ENCODE results near the gene CALM1.

CALM1 gene

DNA sequence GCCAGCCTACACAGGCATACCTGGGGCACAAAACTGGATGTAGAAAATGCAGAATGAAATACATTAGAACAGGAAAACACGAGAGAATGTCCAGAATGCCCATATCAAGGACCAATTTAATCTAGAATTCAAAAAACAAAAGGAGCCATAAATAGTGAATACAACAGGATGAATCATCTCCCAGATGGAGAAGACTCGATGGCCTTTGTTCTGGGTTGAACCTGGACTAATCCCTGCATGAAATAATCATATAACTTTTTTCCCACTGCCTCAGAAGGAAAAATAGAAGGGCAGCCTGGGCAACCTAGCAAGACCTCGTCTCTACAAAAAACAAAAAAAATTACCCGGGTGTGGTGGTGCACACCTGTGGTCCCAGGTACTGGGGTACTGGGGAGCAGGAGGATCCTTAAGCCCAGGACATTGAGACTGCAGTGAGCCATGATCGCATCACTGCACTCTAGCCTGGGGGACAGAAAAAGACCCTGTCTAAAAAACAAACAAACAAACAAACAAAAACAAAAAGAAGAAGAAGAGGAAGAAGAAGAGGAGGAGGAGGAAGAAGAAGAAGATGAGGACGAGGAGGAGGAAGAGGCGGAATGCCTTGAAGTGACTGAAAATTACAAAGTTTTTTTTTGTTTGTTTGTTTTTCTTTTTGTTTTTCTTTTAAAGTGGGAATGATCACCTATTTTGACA, 34.8 kb upstream of the CALM1 start:
- Histone ChIP-seq H3K4me3 (no peak overlapping the region), H3K36me3 (ENCODE audit: insufficient read depth, low read length) (no peaks in the 10 kb centered on the region), H3K9me3 (ENCODE audit: low read depth, low read length) (no peaks in the 10 kb centered on the region), H3K9ac (ENCODE audit: insufficient read length) (no peak overlapping the region), H3K27ac (no peak overlapping the region)
- TF ChIP-seq POLR2AphosphoS5 (IDR thresholded peaks at IDR 0.05; ENCODE audit: borderline replicate concordance, low read depth, low read length) (no peak), EZH2 (IDR thresholded peaks at IDR 0.05) (no peak), FOXP2 (optimal IDR thresholded peaks at IDR 0.05; ENCODE audit: control extremely low read depth, extremely low read length, insufficient read depth) (no peak)
- DNase-seq (ENCODE audit: low read depth, low spot score): no peak

DNA sequence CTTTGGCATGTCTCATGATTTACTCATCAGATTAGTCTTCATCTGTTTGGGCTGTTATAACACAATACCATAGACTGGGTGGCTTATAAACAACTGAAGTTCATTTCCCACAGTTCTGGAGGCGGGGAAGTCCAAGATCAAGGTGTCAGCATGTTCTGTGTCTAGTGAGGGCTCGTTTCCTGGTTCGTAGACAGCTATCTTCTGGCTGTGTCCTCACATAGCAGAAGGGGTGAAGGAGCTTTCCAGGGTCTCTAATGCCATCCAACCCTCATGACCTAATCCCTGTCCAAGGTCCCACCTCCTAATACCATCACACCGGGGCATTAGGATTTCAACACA, 34.3 kb upstream of the CALM1 start:
- TF ChIP-seq POLR2AphosphoS5 (IDR thresholded peaks at IDR 0.05; ENCODE audit: borderline replicate concordance, low read depth, low read length) (no peak), EZH2 (IDR thresholded peaks at IDR 0.05) (no peak), FOXP2 (optimal IDR thresholded peaks at IDR 0.05; ENCODE audit: control extremely low read depth, extremely low read length, insufficient read depth) (no peak)
- no peak for DNase-seq (ENCODE audit: low read depth, low spot score)

DNA sequence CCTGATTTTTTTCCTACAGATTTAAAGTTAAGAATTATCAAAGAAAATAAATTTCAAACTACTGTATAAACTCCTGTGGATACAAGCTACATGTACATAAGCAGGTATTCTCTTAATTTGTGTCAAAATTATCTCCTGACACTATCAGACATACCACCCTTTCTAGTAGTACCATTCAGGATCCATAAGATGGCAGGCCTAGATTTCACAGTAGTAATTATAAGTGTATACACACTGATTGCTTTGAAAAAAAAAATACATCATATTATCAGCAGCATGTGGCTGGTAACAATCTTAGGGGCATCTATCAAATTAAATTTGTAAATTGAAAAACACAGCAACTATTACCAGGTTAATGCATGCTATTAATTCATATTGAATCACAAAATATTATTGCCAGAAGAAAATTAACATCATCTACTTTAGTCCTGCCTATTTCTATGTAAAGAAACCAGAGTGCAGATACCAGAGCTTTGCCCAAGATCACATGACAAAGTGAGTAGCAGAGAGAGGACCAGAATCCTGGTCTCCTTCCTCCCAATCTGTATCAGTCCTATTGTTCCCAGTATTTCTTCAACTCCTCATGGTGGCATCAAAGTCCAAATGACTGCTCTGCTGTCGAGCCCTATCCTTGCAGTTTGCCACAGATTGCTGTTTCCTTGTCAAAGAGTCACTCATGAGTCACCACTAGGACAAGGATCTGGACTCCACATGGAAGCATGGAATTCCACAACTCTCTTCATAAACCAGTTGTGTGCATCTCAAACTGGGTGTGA, 27.7 kb upstream of the CALM1 start:
- H3K4me3 ChIP-seq: no peak overlapping the region
- H3K9me3 ChIP-seq (ENCODE audit: low read depth, low read length): no peaks in the 10 kb centered on the region
- H3K27ac ChIP-seq: no peak overlapping the region
- DNase-seq (ENCODE audit: low read depth, low spot score): no peak
- no peak overlapping the region for H3K9ac ChIP-seq (ENCODE audit: insufficient read length)
- H3K36me3 ChIP-seq (ENCODE audit: insufficient read depth, low read length): no peaks in the 10 kb centered on the region
- TF ChIP-seq POLR2AphosphoS5 (IDR thresholded peaks at IDR 0.05; ENCODE audit: borderline replicate concordance, low read depth, low read length): no peak
- TF ChIP-seq FOXP2 (optimal IDR thresholded peaks at IDR 0.05; ENCODE audit: control extremely low read depth, extremely low read length, insufficient read depth): no peak
- no peak for TF ChIP-seq EZH2 (IDR thresholded peaks at IDR 0.05)

More for the DNA sequence above, 34.3 kb upstream of the CALM1 start:
- Histone ChIP-seq H3K27ac (no peak overlapping the region), H3K4me3 (no peak overlapping the region), H3K36me3 (ENCODE audit: insufficient read depth, low read length) (no peaks in the 10 kb centered on the region), H3K9ac (ENCODE audit: insufficient read length) (no peak overlapping the region), H3K9me3 (ENCODE audit: low read depth, low read length) (no peaks in the 10 kb centered on the region)

DNA sequence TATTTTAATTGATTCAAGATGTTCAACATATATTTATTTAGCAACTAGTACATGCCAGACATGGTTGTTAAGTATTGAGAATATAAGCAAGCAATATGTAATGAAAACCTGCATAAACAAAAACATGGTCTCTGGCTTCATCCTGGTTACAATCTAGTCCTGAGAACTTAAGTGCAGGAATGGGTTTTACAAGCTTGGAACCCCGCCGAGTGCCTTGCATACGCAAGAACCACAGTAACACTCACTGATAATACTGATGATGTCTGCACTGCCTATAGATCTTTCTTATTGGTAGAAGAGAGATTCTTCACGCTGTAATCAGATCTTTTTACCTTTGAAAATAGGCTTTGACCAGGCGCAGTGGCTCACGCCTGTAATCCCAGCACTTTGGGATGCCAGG, 22.9 kb upstream of the CALM1 start:
- no peak overlapping the region for H3K9ac ChIP-seq (ENCODE audit: insufficient read length)
- DNase-seq (ENCODE audit: low read depth, low spot score): no peak
- H3K4me3 ChIP-seq: no peak overlapping the region
- no peaks in the 10 kb centered on the region for H3K9me3 ChIP-seq (ENCODE audit: low read depth, low read length)
- TF ChIP-seq EZH2 (IDR thresholded peaks at IDR 0.05): no peak
- no peak for TF ChIP-seq POLR2AphosphoS5 (IDR thresholded peaks at IDR 0.05; ENCODE audit: borderline replicate concordance, low read depth, low read length)
- no peak for TF ChIP-seq FOXP2 (optimal IDR thresholded peaks at IDR 0.05; ENCODE audit: control extremely low read depth, extremely low read length, insufficient read depth)
- H3K27ac ChIP-seq: no peak overlapping the region
- no peaks in the 10 kb centered on the region for H3K36me3 ChIP-seq (ENCODE audit: insufficient read depth, low read length)

DNA sequence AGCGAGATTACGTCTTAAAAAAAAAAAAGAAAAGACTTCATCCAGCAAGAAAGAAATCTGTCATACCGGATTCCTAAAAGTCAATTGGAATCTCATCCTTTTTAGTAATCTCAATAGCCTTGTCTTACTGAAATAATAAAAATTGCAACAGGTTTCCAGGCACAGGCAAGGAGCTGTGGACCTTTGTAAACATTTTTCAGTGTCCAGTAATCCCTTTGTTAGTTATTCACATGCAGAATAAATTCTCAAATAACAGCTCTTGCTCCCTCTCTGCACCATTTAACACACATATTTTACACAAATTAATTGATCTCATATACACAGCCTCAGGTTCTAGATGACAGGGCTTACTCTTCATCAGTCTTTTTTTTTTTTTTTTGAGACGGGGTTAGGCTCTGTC, 22.0 kb upstream of the CALM1 start:
- no peaks in the 10 kb centered on the region for H3K9me3 ChIP-seq (ENCODE audit: low read depth, low read length)
- H3K9ac ChIP-seq (ENCODE audit: insufficient read length): no peak overlapping the region
- H3K4me3 ChIP-seq: no peak overlapping the region
- H3K27ac ChIP-seq: no peak overlapping the region
- TF ChIP-seq EZH2 (IDR thresholded peaks at IDR 0.05) (no peak), POLR2AphosphoS5 (IDR thresholded peaks at IDR 0.05; ENCODE audit: borderline replicate concordance, low read depth, low read length) (no peak), FOXP2 (optimal IDR thresholded peaks at IDR 0.05; ENCODE audit: control extremely low read depth, extremely low read length, insufficient read depth) (no peak)
- no peaks in the 10 kb centered on the region for H3K36me3 ChIP-seq (ENCODE audit: insufficient read depth, low read length)
- DNase-seq (ENCODE audit: low read depth, low spot score): no peak

DNA sequence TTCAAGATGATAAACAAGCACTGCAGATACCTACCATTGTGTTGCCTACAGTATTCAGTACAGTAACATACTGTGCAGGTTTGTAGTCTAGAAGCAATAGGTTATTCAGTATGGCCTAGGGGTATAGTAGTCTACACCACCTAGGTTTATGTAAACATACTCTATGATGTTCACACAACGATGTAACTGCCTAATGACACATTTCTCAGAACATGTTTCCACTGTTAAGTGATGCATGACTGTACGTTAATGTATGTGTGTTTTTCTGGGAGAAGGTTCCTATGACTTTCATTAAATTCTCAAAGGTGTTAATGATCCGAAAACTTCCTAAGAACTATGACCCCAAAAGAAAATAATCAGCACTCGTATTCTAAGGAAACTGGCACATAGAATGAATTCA, 20.9 kb upstream of the CALM1 start:
- Histone ChIP-seq H3K27ac (no peak overlapping the region), H3K36me3 (ENCODE audit: insufficient read depth, low read length) (no peaks in the 10 kb centered on the region), H3K9ac (ENCODE audit: insufficient read length) (no peak overlapping the region), H3K4me3 (no peak overlapping the region), H3K9me3 (ENCODE audit: low read depth, low read length) (no peaks in the 10 kb centered on the region)
- DNase-seq (ENCODE audit: low read depth, low spot score): no peak
- TF ChIP-seq POLR2AphosphoS5 (IDR thresholded peaks at IDR 0.05; ENCODE audit: borderline replicate concordance, low read depth, low read length): no peak
- no peak for TF ChIP-seq FOXP2 (optimal IDR thresholded peaks at IDR 0.05; ENCODE audit: control extremely low read depth, extremely low read length, insufficient read depth)
- no peak for TF ChIP-seq EZH2 (IDR thresholded peaks at IDR 0.05)

DNA sequence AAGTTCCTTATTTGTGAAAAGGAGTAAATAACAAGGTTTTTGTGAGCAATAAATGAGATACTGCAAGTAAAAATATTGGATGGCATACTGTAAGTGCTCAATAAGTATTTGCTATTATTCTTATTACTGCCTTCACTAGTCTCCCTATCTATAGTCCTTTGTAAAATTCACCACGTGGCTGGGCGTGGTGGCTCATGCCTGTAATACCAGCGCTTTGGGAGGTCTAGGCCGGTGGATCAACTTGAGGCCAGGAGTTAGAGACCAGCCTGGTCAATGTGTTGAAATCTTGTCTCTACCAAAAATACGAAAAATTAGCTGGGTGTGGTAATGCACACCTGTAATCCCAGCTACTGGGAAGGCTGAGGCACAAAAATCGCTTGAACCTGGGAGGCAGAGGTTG, 18.6 kb upstream of the CALM1 start:
- no peak for TF ChIP-seq POLR2AphosphoS5 (IDR thresholded peaks at IDR 0.05; ENCODE audit: borderline replicate concordance, low read depth, low read length)
- no peak for TF ChIP-seq EZH2 (IDR thresholded peaks at IDR 0.05)
- TF ChIP-seq FOXP2 (optimal IDR thresholded peaks at IDR 0.05; ENCODE audit: control extremely low read depth, extremely low read length, insufficient read depth): no peak
- Histone ChIP-seq H3K27ac (no peak overlapping the region), H3K9me3 (ENCODE audit: low read depth, low read length) (no peaks in the 10 kb centered on the region), H3K36me3 (ENCODE audit: insufficient read depth, low read length) (no peaks in the 10 kb centered on the region), H3K9ac (ENCODE audit: insufficient read length) (no peak overlapping the region), H3K4me3 (no peak overlapping the region)
- no peak for DNase-seq (ENCODE audit: low read depth, low spot score)

DNA sequence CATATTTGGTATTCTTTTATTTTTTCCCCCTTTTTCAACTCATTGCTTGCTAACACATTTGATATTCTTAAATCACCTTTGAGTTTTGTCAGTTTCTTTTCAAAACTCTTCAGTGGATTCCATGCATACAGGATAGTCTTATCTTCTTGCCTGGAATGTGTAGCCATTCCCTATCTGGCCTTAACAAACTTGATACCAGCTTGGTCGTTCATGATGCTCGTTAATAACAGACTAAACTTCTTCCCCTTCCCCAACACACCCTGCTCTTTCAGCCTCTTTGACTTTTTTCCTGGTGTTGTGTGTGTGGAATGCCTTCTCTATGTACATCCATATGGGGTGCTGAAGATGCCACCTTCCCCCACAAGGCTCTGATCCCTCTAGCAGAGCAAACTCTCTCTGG, 17.7 kb upstream of the CALM1 start:
- DNase-seq (ENCODE audit: low read depth, low spot score): no peak
- TF ChIP-seq FOXP2 (optimal IDR thresholded peaks at IDR 0.05; ENCODE audit: control extremely low read depth, extremely low read length, insufficient read depth) (no peak), POLR2AphosphoS5 (IDR thresholded peaks at IDR 0.05; ENCODE audit: borderline replicate concordance, low read depth, low read length) (no peak), EZH2 (IDR thresholded peaks at IDR 0.05) (no peak)
- Histone ChIP-seq H3K4me3 (no peak overlapping the region), H3K9me3 (ENCODE audit: low read depth, low read length) (no peaks in the 10 kb centered on the region), H3K9ac (ENCODE audit: insufficient read length) (no peak overlapping the region), H3K27ac (no peak overlapping the region), H3K36me3 (ENCODE audit: insufficient read depth, low read length) (no peaks in the 10 kb centered on the region)
